HUES64 (cell line): ENCODE data around the gene CPLX1.
"Not testable (repeated sequence)": the region's sequence is repeated elsewhere in the genome, so short reads cannot be mapped to it uniquely, and the experiment has no call there.

Experiments used
- H3K27ac ChIP-seq: 2 replicates; pipeline ENCODE4 v1.7.0; 2013; ENCODE audit warnings: low read depth, low read length, inconsistent platforms
- H3K27me3 ChIP-seq: 2 replicates; pipeline ENCODE4 v1.6.1; 2013; ENCODE audit warnings: mild to moderate bottlenecking, low read length; ENCODE audit not compliant: insufficient read depth
- H3K36me3 ChIP-seq: 2 replicates; pipeline ENCODE4 v1.6.1; 2013; ENCODE audit warnings: mild to moderate bottlenecking, low read length; ENCODE audit not compliant: insufficient read depth
- H3K4me1 ChIP-seq: 2 replicates; pipeline ENCODE4 v1.6.1; 2013; ENCODE audit warnings: mild to moderate bottlenecking, low read length, moderate library complexity; ENCODE audit not compliant: insufficient read depth
- H3K4me3 ChIP-seq: 2 replicates; pipeline ENCODE4 v1.5.1; 2013; ENCODE audit warnings: mild to moderate bottlenecking, low read length, moderate library complexity
- H3K9ac ChIP-seq: 2 replicates; pipeline ENCODE4 v1.6.1; 2013; ENCODE audit warnings: mild to moderate bottlenecking, low read depth, low read length
- H3K9me3 ChIP-seq: 2 replicates; pipeline ENCODE4 v1.6.1; 2013; ENCODE audit warnings: low read depth, low read length; ENCODE audit not compliant: insufficient read depth
- WGBS: fragments of 150-250, 120-280 bp; methylation state at CpG from one replicate; pipeline ENCODE4 v1.1.7; 2013; ENCODE audit warnings: missing lambda C conversion rate; 5-methylcytosine and 5-hydroxymethylcytosine counted together

CPLX1 gene

DNA sequence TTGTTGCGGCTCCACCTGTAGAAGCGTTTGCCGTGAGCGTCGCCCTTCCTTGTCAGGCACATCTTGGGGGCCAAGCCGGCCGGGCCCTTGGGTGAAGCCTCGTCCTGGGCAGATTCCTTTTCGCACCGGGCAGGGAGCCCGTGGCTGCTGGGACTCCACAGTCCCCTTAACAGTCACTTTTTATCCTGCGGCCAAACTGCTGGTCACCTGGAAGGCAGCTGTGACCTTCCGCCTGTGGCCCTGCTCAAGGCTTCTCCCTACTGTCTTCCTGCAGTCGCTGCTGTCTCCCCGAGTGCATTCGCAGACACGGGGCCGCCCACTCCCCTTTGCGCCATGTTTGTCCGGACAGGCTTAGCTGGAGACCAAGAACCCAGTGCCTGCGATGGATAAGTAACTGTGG is 65.3 kb downstream of the CPLX1 start:
- peaks cover 7% of the 10 kb centered on the region; the same call in 1 of the 2 replicates for H3K9me3 ChIP-seq
- no peaks in the 10 kb centered on the region for H3K4me1 ChIP-seq
- WGBS: 96% methylated on average over 21 of the region's 21 CpGs
- H3K27me3 ChIP-seq: no peaks in the 10 kb centered on the region
- no peak overlapping the region for H3K9ac ChIP-seq
- H3K36me3 ChIP-seq: peaks cover 70% of the 10 kb centered on the region
- H3K4me3 ChIP-seq: no peak overlapping the region
- H3K27ac ChIP-seq: no peak overlapping the region

DNA sequence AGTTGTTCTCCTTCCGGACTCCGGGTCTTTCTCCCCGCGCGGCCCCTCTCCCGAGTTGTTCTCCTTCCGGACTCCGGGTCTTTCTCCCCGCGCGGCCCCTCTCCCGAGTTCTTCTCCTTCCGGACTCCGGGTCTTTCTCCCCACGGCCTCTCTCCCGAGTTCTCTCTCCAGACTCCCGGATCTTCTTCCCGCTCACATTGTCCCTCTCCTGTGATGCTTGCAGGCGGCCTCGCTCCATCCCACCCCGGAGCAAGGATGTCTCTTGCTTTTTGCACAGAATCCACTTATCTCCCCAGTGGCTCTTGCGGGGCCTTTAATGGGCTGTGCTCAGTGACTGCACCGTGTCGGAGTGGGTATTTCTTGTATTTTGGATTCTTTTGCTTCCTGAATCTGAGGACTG is 66.1 kb downstream of the CPLX1 start:
- not testable (repeated sequence) for H3K27me3 ChIP-seq, H3K9ac ChIP-seq, H3K4me1 ChIP-seq, H3K27ac ChIP-seq, H3K9me3 ChIP-seq, H3K4me3 ChIP-seq
- peaks cover 71% of the 10 kb centered on the region for H3K36me3 ChIP-seq
- WGBS: 92% methylated on average over 16 of the region's 24 CpGs

DNA sequence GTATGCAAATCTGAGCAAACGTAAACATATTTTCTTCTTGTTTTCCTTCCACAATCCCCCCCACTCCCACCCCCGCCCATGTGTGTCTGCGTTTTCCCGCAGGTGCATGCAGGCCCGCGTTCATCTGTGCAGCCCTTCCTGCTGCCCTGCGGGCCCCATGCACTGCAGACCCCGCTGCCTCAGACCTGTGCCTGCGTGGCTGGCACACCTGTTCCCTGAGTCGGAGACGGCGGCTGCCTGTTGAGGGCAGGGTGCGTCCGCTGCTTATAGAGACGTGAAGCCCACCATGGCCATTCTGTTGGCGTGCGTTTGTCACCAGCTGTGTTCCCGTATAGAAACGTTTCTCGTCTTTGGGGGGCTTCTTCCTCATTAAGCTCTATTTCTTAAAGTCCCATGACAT is 68.8 kb downstream of the CPLX1 start:
- WGBS: 96% methylated on average over 20 of the region's 20 CpGs
- Histone ChIP-seq H3K9me3 (no peaks in the 10 kb centered on the region), H3K9ac (no peak overlapping the region), H3K27ac (no peak overlapping the region), H3K4me1 (no peaks in the 10 kb centered on the region), H3K4me3 (no peak overlapping the region), H3K36me3 (peaks cover 62% of the 10 kb centered on the region), H3K27me3 (no peaks in the 10 kb centered on the region)

DNA sequence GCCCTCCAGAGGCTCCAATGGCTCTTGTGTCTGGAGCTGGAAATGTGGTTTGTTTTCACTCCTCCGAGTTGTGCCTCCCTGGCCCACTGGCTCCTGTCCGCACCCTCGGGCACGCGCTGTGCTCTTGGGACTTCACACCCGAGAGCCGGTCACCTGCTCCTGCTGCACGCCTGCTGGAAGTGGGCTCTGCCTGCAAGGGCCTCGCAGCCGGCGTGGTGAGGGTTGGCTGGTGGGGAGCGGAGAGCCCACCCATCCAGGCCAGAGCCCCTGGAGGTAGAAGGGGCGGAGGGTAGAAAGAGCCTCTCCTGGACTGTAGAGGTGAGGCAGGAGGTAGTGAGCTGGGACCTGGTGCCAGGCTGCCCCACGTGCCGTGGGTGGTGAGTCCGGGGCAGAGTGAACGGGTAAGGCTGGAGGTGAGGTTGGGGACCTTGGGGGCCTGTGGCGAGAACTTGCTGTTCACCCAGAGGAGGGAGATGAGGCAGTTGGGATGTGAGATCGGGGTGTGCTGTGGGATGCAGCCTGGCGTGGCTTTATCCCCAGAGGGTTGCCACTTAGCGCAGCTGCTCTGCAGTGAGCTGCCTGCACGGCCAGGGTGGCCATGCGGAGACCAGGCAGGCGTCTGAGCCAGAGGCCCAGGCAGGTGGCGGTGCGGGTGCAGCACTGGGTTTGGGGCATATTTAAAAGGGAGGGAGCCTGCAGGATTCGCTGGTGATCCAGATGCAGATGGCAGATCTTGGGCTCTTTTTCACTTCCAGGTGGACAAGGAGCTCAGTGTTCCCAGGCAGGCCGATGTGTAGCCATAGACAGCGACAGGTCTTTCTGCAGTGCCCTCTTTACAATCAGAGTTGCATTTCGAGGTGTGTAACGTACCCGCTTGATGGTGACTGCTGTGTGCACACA is 71.5 kb downstream of the CPLX1 start:
- Histone ChIP-seq H3K27me3 (no peaks in the 10 kb centered on the region), H3K9ac (no peak overlapping the region), H3K9me3 (no peaks in the 10 kb centered on the region), H3K36me3 (peaks cover 55% of the 10 kb centered on the region), H3K27ac (no peak overlapping the region), H3K4me1 (no peaks in the 10 kb centered on the region), H3K4me3 (no peak overlapping the region)
- 94% methylated on average over 32 of the region's 32 CpGs for WGBS

DNA sequence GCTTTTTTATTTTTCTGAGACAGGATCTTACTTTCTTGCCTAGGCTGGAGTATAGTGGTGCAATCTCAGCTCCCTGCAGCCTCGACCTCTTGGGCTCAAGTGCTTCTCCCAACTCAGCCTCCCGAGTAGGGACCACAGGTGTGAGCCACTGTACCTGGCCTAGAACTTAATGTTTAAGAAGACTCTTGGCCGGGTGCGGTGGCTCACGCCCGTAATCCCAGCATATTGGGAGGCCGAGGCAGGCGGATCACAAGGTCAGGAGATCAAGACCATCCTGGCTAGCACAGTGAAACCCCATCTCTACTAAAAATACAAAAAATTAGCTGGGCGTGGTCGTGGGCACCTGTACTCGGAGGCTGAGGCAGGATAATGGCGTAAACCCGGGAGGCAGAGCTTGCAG is 72.7 kb downstream of the CPLX1 start:
- H3K4me3 ChIP-seq, H3K27ac ChIP-seq, H3K27me3 ChIP-seq, H3K9ac ChIP-seq, H3K9me3 ChIP-seq, H3K4me1 ChIP-seq: not testable (repeated sequence)
- peaks cover 63% of the 10 kb centered on the region for H3K36me3 ChIP-seq
- WGBS: 97% methylated on average over 13 of the region's 13 CpGs

DNA sequence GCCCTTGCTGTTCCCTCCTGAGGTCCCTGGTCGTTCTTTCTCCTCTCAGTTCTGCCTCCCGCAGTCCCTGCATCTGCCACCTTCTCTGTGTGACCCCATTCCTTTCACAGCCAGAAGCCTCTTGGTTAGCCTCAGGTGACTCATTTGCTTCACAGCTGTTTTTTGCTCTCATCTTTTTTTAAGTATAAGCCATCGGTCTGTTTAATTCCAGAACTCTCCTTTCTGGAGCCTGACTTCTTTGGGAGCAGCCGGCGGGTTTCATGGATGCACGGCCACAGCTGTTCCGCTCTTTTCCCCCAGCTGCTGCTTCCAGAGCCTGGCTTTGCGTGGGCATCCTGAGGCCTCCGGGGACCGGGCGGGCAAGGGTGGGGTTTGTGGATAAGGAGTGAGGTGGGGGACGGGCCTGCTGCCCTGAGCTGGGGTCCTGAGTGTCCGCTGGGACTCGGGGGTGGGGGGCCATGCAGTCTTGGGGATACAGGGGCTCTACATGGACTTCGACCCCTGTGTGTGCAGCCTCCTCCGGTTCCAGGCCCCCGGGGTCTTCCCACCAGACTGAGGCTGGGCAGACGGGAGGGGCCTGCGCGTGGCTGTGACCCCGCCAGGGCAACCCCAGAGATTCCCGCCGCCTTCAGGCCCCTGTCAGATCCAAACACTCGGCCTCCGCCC is 73.6 kb downstream of the CPLX1 start:
- Histone ChIP-seq H3K27me3 (no peaks in the 10 kb centered on the region), H3K27ac (no peak overlapping the region), H3K36me3 (peaks cover 63% of the 10 kb centered on the region), H3K4me1 (no peaks in the 10 kb centered on the region), H3K4me3 (no peak overlapping the region), H3K9me3 (no peaks in the 10 kb centered on the region), H3K9ac (no peak overlapping the region)
- WGBS: 96% methylated on average over 25 of the region's 25 CpGs

DNA sequence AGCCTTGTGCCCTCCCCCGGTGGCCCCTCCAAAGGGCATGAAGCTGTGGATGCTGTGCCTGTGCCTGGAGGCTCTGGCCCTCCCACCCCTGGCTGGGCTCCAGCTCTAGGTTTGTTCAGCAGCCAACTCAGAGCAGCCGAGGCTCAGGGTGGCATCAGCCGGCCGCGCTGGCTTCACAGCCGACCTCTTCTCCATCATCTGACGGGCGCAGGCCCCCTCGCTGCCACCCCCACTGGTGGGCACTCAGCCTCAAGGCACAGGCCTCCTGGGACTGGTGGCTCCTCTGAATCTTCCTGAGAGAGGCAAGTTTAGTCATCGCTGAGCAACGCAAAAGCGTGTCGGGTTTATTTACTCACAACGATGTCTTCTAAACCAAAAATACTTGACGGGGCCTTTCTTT is 74.3 kb downstream of the CPLX1 start:
- Histone ChIP-seq H3K27me3 (no peaks in the 10 kb centered on the region), H3K36me3 (peaks cover 57% of the 10 kb centered on the region), H3K9ac (no peak overlapping the region), H3K27ac (no peak overlapping the region), H3K9me3 (no peaks in the 10 kb centered on the region), H3K4me3 (no peak overlapping the region), H3K4me1 (no peaks in the 10 kb centered on the region)
- WGBS: 98% methylated on average over 15 of the region's 15 CpGs

DNA sequence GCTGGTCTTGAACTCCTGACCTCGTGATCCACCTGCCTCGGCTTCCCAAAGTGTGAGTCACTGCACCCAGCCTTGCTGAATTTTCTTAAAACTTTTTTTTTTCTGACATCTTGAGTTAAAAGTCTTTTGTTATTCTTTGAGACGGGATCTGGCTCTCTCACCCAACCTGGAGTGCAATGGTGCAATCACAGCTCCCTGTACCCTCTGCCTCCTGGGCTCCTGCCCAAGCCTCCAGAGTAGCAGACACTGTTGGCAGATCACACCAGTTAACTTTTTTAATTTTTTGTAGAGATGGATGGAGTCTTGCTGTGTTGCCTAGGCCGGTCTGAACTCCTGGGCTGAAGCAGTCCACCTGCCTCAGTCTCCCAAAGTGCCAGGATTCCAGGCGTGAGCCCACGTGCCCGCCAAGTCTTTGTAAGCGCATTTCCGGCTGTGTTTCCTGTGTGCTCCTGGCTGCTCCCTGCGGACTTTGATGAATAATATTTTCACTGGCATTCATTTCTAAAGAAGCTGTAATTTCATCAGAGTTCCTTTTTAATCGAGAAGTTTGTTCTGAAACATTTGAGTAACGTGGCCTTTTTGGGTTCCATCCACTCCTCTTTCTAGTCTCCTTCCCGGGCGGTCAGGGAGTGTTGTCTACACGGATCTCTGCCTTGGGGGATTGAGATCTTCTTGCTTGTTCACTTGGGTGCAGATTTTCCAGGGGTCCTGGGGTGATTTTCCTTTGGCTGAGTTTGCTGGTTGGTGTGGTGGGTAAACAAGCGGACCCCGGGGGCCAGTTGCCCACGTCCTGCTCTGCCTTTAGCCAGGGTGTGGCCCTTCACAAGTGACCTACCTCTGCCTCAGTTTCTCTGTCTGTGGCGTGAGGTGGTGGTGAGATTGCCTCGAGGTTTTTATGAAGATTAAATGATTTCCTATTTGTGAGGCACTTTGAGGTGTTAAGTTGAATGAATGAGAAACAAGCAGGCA is 75.9 kb downstream of the CPLX1 start:
- WGBS: 97% methylated on average over 20 of the region's 20 CpGs
- Histone ChIP-seq H3K4me3 (no peak overlapping the region), H3K36me3 (peaks cover 47% of the 10 kb centered on the region), H3K4me1 (no peaks in the 10 kb centered on the region), H3K9ac (no peak overlapping the region), H3K27ac (no peak overlapping the region), H3K27me3 (no peaks in the 10 kb centered on the region), H3K9me3 (no peaks in the 10 kb centered on the region)

DNA sequence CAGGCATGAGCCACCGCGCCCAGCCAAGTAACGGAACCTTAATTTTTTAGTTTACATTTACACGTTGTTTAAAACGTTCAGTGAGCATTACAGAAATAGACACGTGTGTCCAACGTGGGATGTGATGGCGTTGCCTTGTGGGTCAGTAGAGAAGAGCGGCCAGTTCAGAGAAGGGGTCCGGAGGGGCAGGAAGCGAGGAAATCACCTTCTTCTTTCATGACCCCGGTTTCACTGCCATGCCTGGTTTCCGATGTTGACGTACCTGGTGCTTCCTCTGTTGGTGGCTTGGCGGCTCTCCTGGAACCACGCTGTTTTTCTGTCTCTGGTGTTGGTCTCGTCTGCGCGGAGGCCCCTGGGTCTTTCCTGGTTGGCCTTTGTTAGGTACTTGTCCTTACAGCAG is 77.5 kb downstream of the CPLX1 start:
- Histone ChIP-seq H3K9me3 (no peaks in the 10 kb centered on the region), H3K4me3 (no peak overlapping the region), H3K4me1 (no peaks in the 10 kb centered on the region), H3K27ac (no peak overlapping the region), H3K9ac (no peak overlapping the region), H3K36me3 (peaks cover 43% of the 10 kb centered on the region), H3K27me3 (no peaks in the 10 kb centered on the region)
- 97% methylated on average over 19 of the region's 19 CpGs for WGBS

DNA sequence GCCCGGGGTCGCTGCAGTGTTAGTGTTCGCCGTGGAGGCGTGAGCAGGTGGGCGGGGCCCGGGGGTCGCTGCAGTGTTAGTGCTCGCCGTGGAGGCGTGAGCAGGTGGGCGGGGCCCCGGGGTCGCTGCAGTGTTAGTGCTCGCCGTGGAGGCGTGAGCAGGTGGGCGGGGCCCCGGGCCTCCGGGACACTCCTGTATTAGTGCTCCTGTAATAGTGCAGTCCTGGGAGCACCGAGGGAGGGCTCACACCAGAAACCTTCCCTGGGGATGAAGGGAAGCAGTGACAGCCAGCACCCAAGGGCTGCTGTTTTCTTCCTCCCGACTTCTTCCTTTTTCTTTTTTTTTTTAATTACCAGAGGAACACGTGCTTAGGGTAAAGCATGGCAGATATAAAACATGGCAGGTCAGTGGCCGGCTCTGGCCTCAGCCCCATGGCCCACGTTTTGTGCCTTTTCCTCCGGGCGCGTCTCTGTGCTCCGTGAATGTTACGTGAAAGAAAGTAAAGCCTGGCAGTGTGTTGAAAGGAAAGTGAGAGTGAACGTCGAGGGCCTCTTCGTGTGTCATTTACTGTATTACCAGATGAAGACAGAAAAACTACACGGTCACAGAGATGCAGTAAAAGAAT is 78.3 kb downstream of the CPLX1 start:
- Histone ChIP-seq H3K9ac (no peak overlapping the region), H3K36me3 (peaks cover 39% of the 10 kb centered on the region), H3K4me3 (no peak overlapping the region), H3K9me3 (no peaks in the 10 kb centered on the region), H3K27ac (no peak overlapping the region), H3K27me3 (no peaks in the 10 kb centered on the region), H3K4me1 (no peaks in the 10 kb centered on the region)
- 93% methylated on average over 20 of the region's 34 CpGs for WGBS
